Stimulated activated naive CD8-positive, alpha-beta T cell treated with anti-CD3 and anti-CD28 coated beads, Interleukin-15, Interleukin-2, amounts not matched to agents 100 ng/mL and 50 ng/mL, for 24 hours (primary cell): ENCODE measurements around the gene SGCB.

Source experiments
- H3K27ac Mint-ChIP-seq: one replicate; pipeline ENCODE4 v1.8.0; 2021; ENCODE audit warnings: mild to moderate bottlenecking, mixed read lengths
- H3K27me3 Mint-ChIP-seq: one replicate; pipeline ENCODE4 v1.8.0; 2021; ENCODE audit warnings: mixed read lengths
- H3K36me3 Mint-ChIP-seq: one replicate; pipeline ENCODE4 v1.8.0; 2021; ENCODE audit warnings: low read depth, mixed read lengths
- H3K4me1 Mint-ChIP-seq: one replicate; pipeline ENCODE4 v1.8.0; 2021; ENCODE audit warnings: low read depth, mixed read lengths
- H3K4me3 Mint-ChIP-seq: one replicate; pipeline ENCODE4 v1.8.0; 2021; ENCODE audit warnings: mild to moderate bottlenecking, mixed read lengths
- H3K9me3 Mint-ChIP-seq: one replicate; pipeline ENCODE4 v1.8.0; 2021; ENCODE audit warnings: mixed read lengths

SGCB gene

GRCh38 chr4:52045028-52045427, 6.9 kb upstream of the SGCB start:
- Mint-ChIP-seq H3K27me3 (peaks cover 51% of the 10 kb centered on the region), H3K4me3 (no peak overlapping the region), H3K27ac (no peak overlapping the region)

GRCh38 chr4:52037689-52038102, 403 bp downstream of the SGCB start:
- Mint-ChIP-seq H3K4me3 (peak overlapping the region; percentile 88), H3K9me3 (no peaks in the 10 kb centered on the region), H3K27ac (peak overlapping the region; percentile 33), H3K4me1 (peaks cover 19% of the 10 kb centered on the region), H3K27me3 (peaks cover 25% of the 10 kb centered on the region), H3K36me3 (no peaks in the 10 kb centered on the region)

More at GRCh38 chr4:52045028-52045427, 6.9 kb upstream of the SGCB start:
- H3K9me3 Mint-ChIP-seq = no peaks in the 10 kb centered on the region
- no peaks in the 10 kb centered on the region for H3K36me3 Mint-ChIP-seq
- H3K4me1 Mint-ChIP-seq = no peaks in the 10 kb centered on the region

GRCh38 chr4:52036886-52037530, 1.1 kb downstream of the SGCB start:
- H3K27ac Mint-ChIP-seq = peak overlapping the region; percentile 33
- H3K27me3 Mint-ChIP-seq = peaks cover 21% of the 10 kb centered on the region
- H3K9me3 Mint-ChIP-seq = no peaks in the 10 kb centered on the region
- H3K4me1 Mint-ChIP-seq = peaks cover 19% of the 10 kb centered on the region
- no peaks in the 10 kb centered on the region for H3K36me3 Mint-ChIP-seq
- peak overlapping the region; percentile 88 for H3K4me3 Mint-ChIP-seq

- H3K27ac Mint-ChIP-seq = no peak overlapping the region
- peaks cover 13% of the 10 kb centered on the region for H3K27me3 Mint-ChIP-seq
- H3K4me3 Mint-ChIP-seq = no peak overlapping the region
- H3K36me3 Mint-ChIP-seq = no peaks in the 10 kb centered on the region
- peaks cover 19% of the 10 kb centered on the region for H3K4me1 Mint-ChIP-seq
- no peaks in the 10 kb centered on the region for H3K9me3 Mint-ChIP-seq
Observed at GRCh38 chr4:52035190-52035589, 2.9 kb downstream of the SGCB start.

GRCh38 chr4:52032005-52032404, 6.1 kb downstream of the SGCB start:
- Mint-ChIP-seq H3K36me3 (peaks cover 9% of the 10 kb centered on the region), H3K27ac (no peak overlapping the region), H3K4me3 (no peak overlapping the region), H3K27me3 (no peaks in the 10 kb centered on the region), H3K4me1 (peaks cover 13% of the 10 kb centered on the region), H3K9me3 (no peaks in the 10 kb centered on the region)

GRCh38 chr4:52028970-52029369, 9.1 kb downstream of the SGCB start:
- H3K4me1 Mint-ChIP-seq = no peaks in the 10 kb centered on the region
- no peaks in the 10 kb centered on the region for H3K27me3 Mint-ChIP-seq
- no peak overlapping the region for H3K4me3 Mint-ChIP-seq
- H3K36me3 Mint-ChIP-seq = peaks cover 9% of the 10 kb centered on the region
- H3K9me3 Mint-ChIP-seq = no peaks in the 10 kb centered on the region
- H3K27ac Mint-ChIP-seq = no peak overlapping the region

GRCh38 chr4:52019936-52020657, 18.0 kb downstream of the SGCB start, which contains the start of gene LRRC66:
LRRC66 (minus strand) TSS chr4:52020363; CDS start chr4:52017613, 2,750 bp downstream.
- Mint-ChIP-seq H3K27ac (no peak within 1 kb of the TSS), H3K9me3 (no peaks in the 10 kb centered on the region), H3K27me3 (no peaks in the 10 kb centered on the region), H3K36me3 (no peaks in the 10 kb centered on the region), H3K4me1 (no peaks in the 10 kb centered on the region), H3K4me3 (no peak within 1 kb of the TSS)

DNA sequence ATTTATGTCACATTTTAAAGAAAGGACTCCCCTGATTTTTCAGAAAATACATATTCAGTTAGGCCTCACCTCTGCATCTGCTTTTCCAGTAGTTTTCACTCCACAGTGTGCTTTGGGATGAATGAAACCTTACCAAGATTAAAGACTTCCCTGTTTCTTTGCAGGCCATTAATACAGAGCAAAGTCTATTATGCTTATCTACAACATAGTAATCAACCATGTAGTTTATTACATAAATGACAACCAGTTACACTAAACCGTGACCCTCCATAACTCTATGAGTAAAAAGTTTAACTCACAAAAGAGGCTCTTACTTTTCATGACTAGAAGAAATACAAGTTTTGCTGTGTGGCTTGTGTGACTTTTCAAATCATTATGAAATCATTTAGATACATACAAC, 20.3 kb downstream of the SGCB start:
- no peak overlapping the region for H3K27ac Mint-ChIP-seq
- no peak overlapping the region for H3K4me3 Mint-ChIP-seq
- H3K9me3 Mint-ChIP-seq = no peaks in the 10 kb centered on the region
- H3K27me3 Mint-ChIP-seq = no peaks in the 10 kb centered on the region
- H3K4me1 Mint-ChIP-seq = no peaks in the 10 kb centered on the region
- H3K36me3 Mint-ChIP-seq = no peaks in the 10 kb centered on the region

DNA sequence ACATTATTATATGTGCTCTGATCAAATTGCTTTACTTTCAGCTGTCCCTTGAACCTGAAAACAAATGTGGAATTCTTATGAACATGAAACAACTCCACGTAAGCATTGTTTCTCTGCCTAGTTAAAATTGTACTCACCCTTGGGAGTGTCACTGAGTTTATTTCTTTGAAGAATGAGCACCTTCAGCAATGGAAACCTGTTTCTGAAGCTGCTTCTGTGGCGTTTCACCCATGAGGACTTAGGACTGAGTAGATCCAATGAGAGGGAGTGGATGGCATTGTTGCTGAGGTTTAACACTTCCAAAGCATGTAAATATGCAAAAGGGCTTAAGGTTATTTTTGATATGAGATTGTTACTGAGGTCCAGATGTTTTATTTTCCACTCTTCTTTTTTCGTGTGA, 21.1 kb downstream of the SGCB start:
- no peaks in the 10 kb centered on the region for H3K27me3 Mint-ChIP-seq
- no peaks in the 10 kb centered on the region for H3K36me3 Mint-ChIP-seq
- no peaks in the 10 kb centered on the region for H3K4me1 Mint-ChIP-seq
- no peak overlapping the region for H3K27ac Mint-ChIP-seq
- H3K9me3 Mint-ChIP-seq = no peaks in the 10 kb centered on the region
- H3K4me3 Mint-ChIP-seq = no peak overlapping the region

DNA sequence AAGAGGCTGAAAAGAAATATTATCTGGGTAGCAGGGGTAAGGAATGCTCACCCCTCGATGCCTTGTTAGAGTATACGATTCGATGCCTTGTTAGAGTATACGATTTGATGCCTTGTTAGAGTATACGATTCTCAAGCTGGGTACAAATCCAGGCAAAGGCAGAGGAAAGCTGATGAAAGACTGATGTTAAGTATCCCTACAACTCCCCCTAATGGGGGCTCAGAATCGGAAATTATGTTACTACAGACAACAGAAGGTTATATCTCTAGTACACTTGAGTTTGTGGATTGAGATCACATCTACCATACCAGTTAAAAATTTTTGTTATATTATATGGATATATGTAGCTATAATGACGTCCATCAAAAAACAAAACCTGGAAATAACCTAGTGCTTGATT, 22.7 kb downstream of the SGCB start:
- H3K36me3 Mint-ChIP-seq = no peaks in the 10 kb centered on the region
- no peaks in the 10 kb centered on the region for H3K27me3 Mint-ChIP-seq
- no peaks in the 10 kb centered on the region for H3K9me3 Mint-ChIP-seq
- H3K4me3 Mint-ChIP-seq = no peak overlapping the region
- no peaks in the 10 kb centered on the region for H3K4me1 Mint-ChIP-seq
- no peak overlapping the region for H3K27ac Mint-ChIP-seq

- H3K9me3 Mint-ChIP-seq = no peaks in the 10 kb centered on the region
- H3K27ac Mint-ChIP-seq = no peak overlapping the region
- H3K4me1 Mint-ChIP-seq = no peaks in the 10 kb centered on the region
- H3K36me3 Mint-ChIP-seq = no peaks in the 10 kb centered on the region
- no peak overlapping the region for H3K4me3 Mint-ChIP-seq
- no peaks in the 10 kb centered on the region for H3K27me3 Mint-ChIP-seq
Observed at GRCh38 chr4:52014903-52015302, 23.2 kb downstream of the SGCB start.

DNA sequence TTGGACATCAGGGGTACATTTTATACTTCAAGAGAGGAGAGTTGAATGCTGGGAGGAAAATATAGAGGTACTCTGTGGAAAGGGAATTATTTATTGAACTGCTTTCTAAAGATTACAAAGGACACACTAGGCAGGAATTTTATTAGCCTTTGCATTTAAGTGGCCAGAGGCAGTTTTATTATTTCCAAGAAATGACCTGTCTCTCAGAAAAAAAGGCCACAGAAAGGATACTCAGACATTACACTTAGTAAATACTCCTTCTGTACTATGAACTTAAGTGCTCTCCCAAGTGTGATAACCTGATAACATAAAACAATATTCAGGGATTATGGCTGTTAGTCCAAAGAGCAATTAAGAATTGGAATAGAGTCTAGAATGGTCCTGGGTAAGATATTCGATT, 25.4 kb downstream of the SGCB start:
- H3K4me1 Mint-ChIP-seq = no peaks in the 10 kb centered on the region
- no peak overlapping the region for H3K4me3 Mint-ChIP-seq
- no peaks in the 10 kb centered on the region for H3K36me3 Mint-ChIP-seq
- H3K27me3 Mint-ChIP-seq = no peaks in the 10 kb centered on the region
- no peak overlapping the region for H3K27ac Mint-ChIP-seq
- H3K9me3 Mint-ChIP-seq = no peaks in the 10 kb centered on the region

DNA sequence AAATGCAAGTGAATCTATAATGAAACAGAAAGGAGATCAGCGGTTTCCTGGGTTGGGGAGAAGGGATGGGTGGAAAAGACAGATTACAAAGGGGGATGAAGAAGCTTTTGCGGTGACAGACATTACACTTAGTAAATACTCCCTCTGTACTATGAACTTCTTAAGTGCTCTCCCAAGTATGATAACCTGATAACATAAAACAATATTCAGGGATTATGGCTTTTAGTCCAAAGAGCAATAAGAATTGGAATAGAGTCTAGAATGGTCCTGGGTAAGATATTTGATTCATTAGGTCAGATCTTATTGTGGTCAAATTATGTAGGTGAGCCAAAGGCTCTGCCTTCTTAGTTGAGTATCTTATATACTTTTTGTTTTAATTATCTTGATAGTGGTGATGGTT, 27.1 kb downstream of the SGCB start:
- no peaks in the 10 kb centered on the region for H3K27me3 Mint-ChIP-seq
- no peaks in the 10 kb centered on the region for H3K4me1 Mint-ChIP-seq
- no peaks in the 10 kb centered on the region for H3K9me3 Mint-ChIP-seq
- H3K36me3 Mint-ChIP-seq = no peaks in the 10 kb centered on the region
- H3K27ac Mint-ChIP-seq = no peak overlapping the region
- H3K4me3 Mint-ChIP-seq = no peak overlapping the region

DNA sequence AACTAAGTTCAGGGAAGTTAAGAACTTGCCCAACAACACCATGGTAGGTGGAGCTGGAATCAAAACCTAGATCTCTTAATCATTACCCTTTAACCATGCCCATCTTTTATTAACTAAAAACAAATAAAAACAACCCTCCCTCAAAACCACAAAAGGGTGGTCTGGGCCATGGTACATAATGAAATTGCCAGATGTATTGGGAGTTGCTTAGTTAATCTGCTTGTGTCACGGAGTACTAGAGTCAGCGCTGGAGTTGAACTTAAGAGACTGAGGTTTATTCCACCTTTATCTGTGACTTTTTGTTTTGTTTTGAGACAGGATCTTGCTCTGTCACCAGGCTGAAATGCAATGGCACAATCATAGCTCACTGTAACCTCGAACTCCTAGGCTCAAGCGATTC, 31.2 kb downstream of the SGCB start:
- Mint-ChIP-seq H3K27ac (no peak overlapping the region), H3K4me1 (no peaks in the 10 kb centered on the region), H3K36me3 (no peaks in the 10 kb centered on the region), H3K9me3 (no peaks in the 10 kb centered on the region), H3K4me3 (no peak overlapping the region), H3K27me3 (no peaks in the 10 kb centered on the region)

DNA sequence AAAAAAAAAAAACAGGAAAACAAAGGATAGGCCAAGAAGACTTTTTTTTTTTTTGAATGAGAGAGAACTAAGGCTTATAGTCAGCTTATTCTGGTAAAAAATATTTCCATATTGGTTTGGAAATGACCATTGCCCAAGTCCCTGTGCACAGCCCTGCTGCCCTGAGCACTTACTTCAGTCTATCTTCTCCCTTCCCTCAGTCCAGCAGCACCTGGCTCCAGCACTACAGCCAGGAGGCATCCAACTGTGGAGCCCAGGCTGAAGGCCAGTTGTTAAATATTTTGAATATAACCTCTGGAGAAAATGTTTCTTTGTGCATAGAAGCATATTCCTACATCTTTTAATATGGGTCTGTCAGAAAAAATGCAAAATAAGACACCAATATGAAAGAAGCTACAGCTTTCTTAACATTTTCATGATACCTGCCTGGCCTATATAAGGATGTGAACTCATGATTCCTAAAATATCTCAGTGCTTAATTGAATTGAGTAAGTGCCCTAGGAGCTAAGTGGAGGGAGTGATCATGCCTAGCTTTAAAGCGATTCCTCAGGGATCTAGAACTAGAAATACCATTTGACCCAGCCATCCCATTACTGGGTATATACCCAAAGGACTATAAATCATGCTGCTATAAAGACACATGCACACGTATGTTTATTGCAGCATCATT, 32.4 kb downstream of the SGCB start:
- no peak overlapping the region for H3K4me3 Mint-ChIP-seq
- no peaks in the 10 kb centered on the region for H3K36me3 Mint-ChIP-seq
- no peaks in the 10 kb centered on the region for H3K9me3 Mint-ChIP-seq
- H3K27ac Mint-ChIP-seq = no peak overlapping the region
- H3K27me3 Mint-ChIP-seq = no peaks in the 10 kb centered on the region
- no peaks in the 10 kb centered on the region for H3K4me1 Mint-ChIP-seq
